HEK293 (cell line): ENCODE results near the gene ZFY.

Experiments
- CTCF ChIA-PET: fragments of 350-600 bp; formaldehyde crosslinking; extraction: SDS; loops from one replicate; lab custom pipeline; 2021; ENCODE audit warnings: antibody characterized with exemption; lab: Yijun Ruan, JAX
- POLR2A ChIA-PET: fragments of 300-600 bp; formaldehyde crosslinking; extraction: SDS; loops from one replicate; lab custom pipeline; 2020; ENCODE audit warnings: antibody characterized with exemption, inconsistent platforms; lab: Yijun Ruan, JAX
- H3K27ac ChIP-seq: fragments of 200-500 bp; sonication (Bioruptor generic); 2 replicates; pipeline ENCODE4 v1.5.1; 2014; ENCODE audit warnings: low read depth, low read length, control low read depth, inconsistent platforms; ENCODE audit errors: extremely low read depth
- H3K36me3 ChIP-seq, 2 experiments: fragments of 200-500 bp in 1 of 2; sonication (Bioruptor generic) in 1 of 2; 1 replicate in 1 of 2; 2 replicates in 1 of 2; pipeline ENCODE4 v1.5.1; 2014 to 2017; ENCODE audit warnings: inconsistent platforms in 2 of 2, low read length in 2 of 2; ENCODE audit not compliant: control insufficient read depth in 2 of 2, insufficient read depth in 1 of 2
- H3K4me1 ChIP-seq: fragments of 200-500 bp; sonication (Bioruptor generic); 2 replicates; pipeline ENCODE4 v1.5.1; 2014; ENCODE audit warnings: mild to moderate bottlenecking, low read length, inconsistent platforms; ENCODE audit not compliant: control insufficient read depth, insufficient read depth
- H3K4me3 ChIP-seq: 2 replicates; pipeline ENCODE4 v1.5.1; 2011; ENCODE audit warnings: low read depth, mild to moderate bottlenecking, control low read depth, low read length, moderate library complexity
- H3K9me3 ChIP-seq: fragments of 200-500 bp; sonication (Bioruptor generic); 2 replicates; pipeline ENCODE4 v1.5.1; 2014; ENCODE audit warnings: low read depth, low read length, inconsistent platforms; ENCODE audit not compliant: control insufficient read depth, insufficient read depth
- BCL11A ChIP-seq: fragments of 450-650 bp; formaldehyde crosslinking; IDR thresholded peaks from 2 replicates; pipeline ENCODE4 v1.5.1; 2016; ENCODE audit warnings: low read depth, missing biosample characterization, missing genetic modification characterization
- EGR2 ChIP-seq: fragments of 450-650 bp; formaldehyde crosslinking; IDR thresholded peaks from 2 replicates; pipeline ENCODE4 v1.5.1; 2016; ENCODE audit warnings: low read depth, missing biosample characterization, missing genetic modification characterization
- HOXA7 ChIP-seq: sonication (generic); formaldehyde crosslinking; IDR thresholded peaks from 2 replicates; pipeline ENCODE4 v1.8.1; 2022; ENCODE audit warnings: missing genetic modification reagents, borderline replicate concordance
- MEIS1 ChIP-seq: sonication (generic); formaldehyde crosslinking; IDR thresholded peaks from 2 replicates; pipeline ENCODE4 v1.8.1; 2022; ENCODE audit warnings: missing genetic modification reagents, mild to moderate bottlenecking, borderline replicate concordance
- PRDM1 ChIP-seq: fragments of 450-650 bp; formaldehyde crosslinking; IDR thresholded peaks from 2 replicates; pipeline ENCODE4; 2016; ENCODE audit warnings: missing biosample characterization, missing genetic modification characterization
- SP7 ChIP-seq: fragments of 450-650 bp; formaldehyde crosslinking; IDR thresholded peaks from 2 replicates; pipeline ENCODE4 v1.5.1; 2016; ENCODE audit warnings: missing biosample characterization, missing genetic modification characterization
- ZFP37 ChIP-seq: fragments of 450-650 bp; formaldehyde crosslinking; IDR thresholded peaks from 2 replicates; pipeline ENCODE4 v1.5.1; 2016; ENCODE audit warnings: missing biosample characterization, missing genetic modification characterization
- ZNF133 ChIP-seq: fragments of 450-650 bp; formaldehyde crosslinking; IDR thresholded peaks from 2 replicates; pipeline ENCODE4 v1.5.1; 2016; ENCODE audit warnings: missing biosample characterization, missing genetic modification characterization
- ZNF214 ChIP-seq: fragments of 450-650 bp; formaldehyde crosslinking; IDR thresholded peaks from 2 replicates; pipeline ENCODE4 v1.5.1; 2017; ENCODE audit warnings: missing biosample characterization, mild to moderate bottlenecking, missing genetic modification characterization, borderline replicate concordance
- ZNF324 ChIP-seq: fragments of 450-650 bp; formaldehyde crosslinking; IDR thresholded peaks from 2 replicates; pipeline ENCODE4 v1.5.1; 2016; ENCODE audit warnings: missing biosample characterization, missing genetic modification characterization
- ZNF350 ChIP-seq: fragments of 450-650 bp; formaldehyde crosslinking; IDR thresholded peaks from 2 replicates; pipeline ENCODE4 v1.5.0; 2017; ENCODE audit warnings: missing biosample characterization, mild to moderate bottlenecking, missing genetic modification characterization
- ZNF426 ChIP-seq: fragments of 450-650 bp; formaldehyde crosslinking; IDR thresholded peaks from 2 replicates; pipeline ENCODE4 v1.5.1; 2017; ENCODE audit warnings: missing biosample characterization, missing genetic modification characterization, mild to moderate bottlenecking, inconsistent platforms, moderate library complexity
- ZNF48 ChIP-seq: fragments of 450-650 bp; formaldehyde crosslinking; IDR thresholded peaks from 2 replicates; pipeline ENCODE4 v1.5.1; 2016; ENCODE audit warnings: missing biosample characterization, missing genetic modification characterization
- ZNF530 ChIP-seq: fragments of 450-650 bp; formaldehyde crosslinking; IDR thresholded peaks from 2 replicates; pipeline ENCODE4 v1.5.1; 2016; ENCODE audit warnings: low read depth, missing biosample characterization, missing genetic modification characterization
- ZNF544 ChIP-seq: fragments of 450-650 bp; formaldehyde crosslinking; IDR thresholded peaks from 2 replicates; pipeline ENCODE4 v1.5.0; 2017; ENCODE audit warnings: missing biosample characterization, missing genetic modification characterization
- ZNF555 ChIP-seq: fragments of 450-650 bp; formaldehyde crosslinking; conservative IDR thresholded peaks from 2 replicates; pipeline ENCODE4 v1.5.1; 2017; ENCODE audit warnings: missing biosample characterization, mild to moderate bottlenecking, missing genetic modification characterization, inconsistent platforms
- ZNF561 ChIP-seq: fragments of 450-650 bp; IDR thresholded peaks from 2 replicates; pipeline ENCODE4 v1.5.1; 2018; ENCODE audit warnings: missing biosample characterization, missing genetic modification characterization, borderline replicate concordance
- ZNF585B ChIP-seq: fragments of 450-650 bp; formaldehyde crosslinking; IDR thresholded peaks from 2 replicates; pipeline ENCODE4 v1.5.1; 2016; ENCODE audit warnings: missing biosample characterization, missing genetic modification characterization
- ZNF610 ChIP-seq: fragments of 450-650 bp; formaldehyde crosslinking; IDR thresholded peaks from 2 replicates; pipeline ENCODE4 v1.5.1; 2016; ENCODE audit warnings: missing biosample characterization, missing genetic modification characterization, borderline replicate concordance
- ZNF623 ChIP-seq: fragments of 450-650 bp; formaldehyde crosslinking; IDR thresholded peaks from 2 replicates; pipeline ENCODE4 v1.5.1; 2016; ENCODE audit warnings: missing biosample characterization, missing genetic modification characterization
- ZNF658 ChIP-seq: fragments of 450-650 bp; formaldehyde crosslinking; IDR thresholded peaks from 2 replicates; pipeline ENCODE4; 2016; ENCODE audit warnings: missing biosample characterization, missing genetic modification characterization
- ZNF768 ChIP-seq: fragments of 450-650 bp; formaldehyde crosslinking; IDR thresholded peaks from 2 replicates; pipeline ENCODE4 v1.5.1; 2018; ENCODE audit warnings: missing biosample characterization, mild to moderate bottlenecking, missing genetic modification characterization
- ZNF830 ChIP-seq: fragments of 450-650 bp; IDR thresholded peaks from 2 replicates; pipeline ENCODE4 v1.5.0; 2018; ENCODE audit warnings: missing biosample characterization, missing genetic modification characterization, low read depth, mild to moderate bottlenecking, moderate library complexity
- ZNF843 ChIP-seq: fragments of 450-650 bp; formaldehyde crosslinking; IDR thresholded peaks from 2 replicates; pipeline ENCODE4 v1.5.1; 2016; ENCODE audit warnings: missing biosample characterization, missing genetic modification characterization
- ZSCAN16 ChIP-seq: fragments of 450-650 bp; formaldehyde crosslinking; IDR thresholded peaks from 2 replicates; pipeline ENCODE4 v1.5.1; 2016; ENCODE audit warnings: missing biosample characterization, missing genetic modification characterization
- TF ChIP-seq, protein P1 (sequence below): fragments of 450-650 bp; formaldehyde crosslinking; IDR thresholded peaks from 2 replicates; pipeline ENCODE4 v1.5.1; 2016; ENCODE audit warnings: missing biosample characterization, missing genetic modification characterization
- TF ChIP-seq, protein P2 (sequence below): fragments of 450-650 bp; formaldehyde crosslinking; IDR thresholded peaks from 2 replicates; pipeline ENCODE4 v1.5.1; 2016; ENCODE audit warnings: missing biosample characterization, missing genetic modification characterization, low read depth
- TF ChIP-seq, protein P3 (sequence below): fragments of 450-650 bp; formaldehyde crosslinking; IDR thresholded peaks from 2 replicates; pipeline ENCODE4 v1.5.1; 2016; ENCODE audit warnings: missing biosample characterization, missing genetic modification characterization

ZFY gene

GRCh38 chrY:2907356-2907755, 27.8 kb upstream of the ZFY start (continued):
- TF ChIP-seq ZNF623 (no peak), ZNF426 (tag by site-specific recombination) (no peak), ZNF530 (no peak), ZNF214 (tag by site-specific recombination) (no peak), ZNF768 (tag by site-specific recombination) (no peak), MEIS1 (CRISPR knock-in tag) (no peak), ZNF585B (tag by site-specific recombination) (no peak), ZNF350 (tag by site-specific recombination) (no peak), ZNF324 (tag by site-specific recombination) (no peak)

- no peak overlapping the region for H3K4me3 ChIP-seq
- H3K9me3 ChIP-seq, result no peaks in the 10 kb centered on the region
- no peaks in the 10 kb centered on the region for H3K4me1 ChIP-seq
- H3K36me3 ChIP-seq, result no peaks in the 10 kb centered on the region
- no peak for TF ChIP-seq ZSCAN16
- TF ChIP-seq, protein P1, sequence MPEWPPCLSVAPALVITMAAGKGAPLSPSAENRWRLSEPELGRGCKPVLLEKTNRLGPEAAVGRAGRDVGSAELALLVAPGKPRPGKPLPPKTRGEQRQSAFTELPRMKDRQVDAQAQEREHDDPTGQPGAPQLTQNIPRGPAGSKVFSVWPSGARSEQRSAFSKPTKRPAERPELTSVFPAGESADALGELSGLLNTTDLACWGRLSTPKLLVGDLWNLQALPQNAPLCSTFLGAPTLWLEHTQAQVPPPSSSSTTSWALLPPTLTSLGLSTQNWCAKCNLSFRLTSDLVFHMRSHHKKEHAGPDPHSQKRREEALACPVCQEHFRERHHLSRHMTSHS (tag by site-specific recombination), result no peak
- TF ChIP-seq ZNF561, result no peak
- TF ChIP-seq SP7 (tag by site-specific recombination), result no peak
- TF ChIP-seq ZNF544 (tag by site-specific recombination), result no peak
- TF ChIP-seq, protein P2, sequence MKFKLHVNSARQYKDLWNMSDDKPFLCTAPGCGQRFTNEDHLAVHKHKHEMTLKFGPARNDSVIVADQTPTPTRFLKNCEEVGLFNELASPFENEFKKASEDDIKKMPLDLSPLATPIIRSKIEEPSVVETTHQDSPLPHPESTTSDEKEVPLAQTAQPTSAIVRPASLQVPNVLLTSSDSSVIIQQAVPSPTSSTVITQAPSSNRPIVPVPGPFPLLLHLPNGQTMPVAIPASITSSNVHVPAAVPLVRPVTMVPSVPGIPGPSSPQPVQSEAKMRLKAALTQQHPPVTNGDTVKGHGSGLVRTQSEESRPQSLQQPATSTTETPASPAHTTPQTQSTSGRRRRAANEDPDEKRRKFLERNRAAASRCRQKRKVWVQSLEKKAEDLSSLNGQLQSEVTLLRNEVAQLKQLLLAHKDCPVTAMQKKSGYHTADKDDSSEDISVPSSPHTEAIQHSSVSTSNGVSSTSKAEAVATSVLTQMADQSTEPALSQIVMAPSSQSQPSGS, result no peak
- TF ChIP-seq, protein P3, sequence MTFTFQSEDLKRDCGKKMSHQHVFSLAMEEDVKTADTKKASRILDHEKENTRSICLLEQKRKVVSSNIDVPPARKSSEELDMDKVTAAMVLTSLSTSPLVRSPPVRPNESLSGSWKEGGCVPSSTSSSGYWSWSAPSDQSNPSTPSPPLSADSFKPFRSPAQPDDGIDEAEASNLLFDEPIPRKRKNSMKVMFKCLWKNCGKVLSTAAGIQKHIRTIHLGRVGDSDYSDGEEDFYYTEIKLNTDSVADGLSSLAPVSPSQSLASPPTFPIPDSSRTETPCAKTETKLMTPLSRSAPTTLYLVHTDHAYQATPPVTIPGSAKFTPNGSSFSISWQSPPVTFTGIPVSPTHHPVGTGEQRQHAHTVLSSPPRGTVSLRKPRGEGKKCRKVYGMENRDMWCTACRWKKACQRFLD (tag by site-specific recombination), result no peak
- no peak for TF ChIP-seq ZNF555 (tag by site-specific recombination)
- TF ChIP-seq ZNF610 (tag by site-specific recombination), result no peak
- TF ChIP-seq ZNF830, result no peak
- TF ChIP-seq ZNF133 (tag by site-specific recombination), result no peak
- no peak for TF ChIP-seq ZFP37 (tag by site-specific recombination)
- no peak for TF ChIP-seq PRDM1
- TF ChIP-seq ZNF768 (tag by site-specific recombination), result no peak
- no peak for TF ChIP-seq EGR2 (tag by site-specific recombination)
- no peak for TF ChIP-seq ZNF48 (tag by site-specific recombination)
- TF ChIP-seq HOXA7 (CRISPR knock-in tag), result no peak
- no peak for TF ChIP-seq ZNF658 (tag by site-specific recombination)
- TF ChIP-seq ZNF843, result no peak
- TF ChIP-seq BCL11A (tag by site-specific recombination), result no peak
- ChIA-PET CTCF (no interaction called here), POLR2A (no interaction called here)
- H3K27ac ChIP-seq, result no peak overlapping the region
These were observed 21.9 kb upstream of the ZFY start for GRCh38 chrY:2913066-2913815.
